ENCODE results near the gene FXYD7.
"Not testable (repeated sequence)": the region's sequence is repeated elsewhere in the genome, so short reads cannot be mapped to it uniquely, and the experiment has no call there.

The FXYD7 gene

GRCh38 chr19:35184267-35184666 lies 41.2 kb downstream of the FXYD7 start:
- H3K4me1 ChIP-seq: no peaks in the 10 kb centered on the region
- no peak overlapping the region for H3K4me2 ChIP-seq (ENCODE audit: low read length)
- no peaks in the 10 kb centered on the region for H3K9me3 ChIP-seq (ENCODE audit: control insufficient read depth, low read length)
- TF ChIP-seq CTCF (IDR thresholded peaks at IDR 0.05): no peak
- H3K79me2 ChIP-seq: no peaks in the 10 kb centered on the region
- no peaks in the 10 kb centered on the region for H3K36me3 ChIP-seq (ENCODE audit: control insufficient read depth, insufficient read depth, low read length)
- H3K9ac ChIP-seq: no peak overlapping the region
- no peak overlapping the region for H2AFZ ChIP-seq
- H3K4me3 ChIP-seq (ENCODE audit: low read depth, low read length): no peak overlapping the region
- H3K27me3 ChIP-seq (ENCODE audit: control insufficient read depth, insufficient read depth, low read length): no peaks in the 10 kb centered on the region
- no peak overlapping the region for H3K27ac ChIP-seq

- Histone ChIP-seq H3K27me3 (ENCODE audit: control insufficient read depth, insufficient read depth, low read length) (no peaks in the 10 kb centered on the region), H3K79me2 (no peaks in the 10 kb centered on the region), H3K9ac (no peak overlapping the region), H3K9me3 (ENCODE audit: control insufficient read depth, low read length) (no peaks in the 10 kb centered on the region), H3K27ac (no peak overlapping the region), H3K36me3 (ENCODE audit: control insufficient read depth, insufficient read depth, low read length) (no peaks in the 10 kb centered on the region), H2AFZ (no peak overlapping the region), H3K4me3 (ENCODE audit: low read depth, low read length) (no peak overlapping the region), H3K4me2 (ENCODE audit: low read length) (no peak overlapping the region), H3K4me1 (no peaks in the 10 kb centered on the region)
- no peak for TF ChIP-seq CTCF (IDR thresholded peaks at IDR 0.05)
Measured at GRCh38 chr19:35184884-35185283, 41.8 kb downstream of the FXYD7 start.

GRCh38 chr19:35194012-35194984 lies 51.2 kb downstream of the FXYD7 start:
- no peaks in the 10 kb centered on the region for H3K4me1 ChIP-seq
- H3K27me3 ChIP-seq (ENCODE audit: control insufficient read depth, insufficient read depth, low read length): no peaks in the 10 kb centered on the region
- H3K9me3 ChIP-seq (ENCODE audit: control insufficient read depth, low read length): no peaks in the 10 kb centered on the region
- no peak for TF ChIP-seq CTCF (IDR thresholded peaks at IDR 0.05)
- no peak overlapping the region for H3K4me2 ChIP-seq (ENCODE audit: low read length)
- no peaks in the 10 kb centered on the region for H3K36me3 ChIP-seq (ENCODE audit: control insufficient read depth, insufficient read depth, low read length)
- H3K27ac ChIP-seq: no peak overlapping the region
- H3K9ac ChIP-seq: no peak overlapping the region
- H3K79me2 ChIP-seq: no peaks in the 10 kb centered on the region
- no peak overlapping the region for H2AFZ ChIP-seq
- H3K4me3 ChIP-seq (ENCODE audit: low read depth, low read length): no peak overlapping the region

GRCh38 chr19:35195830-35196229 lies 52.8 kb downstream of the FXYD7 start:
- no peaks in the 10 kb centered on the region for H3K27me3 ChIP-seq (ENCODE audit: control insufficient read depth, insufficient read depth, low read length)
- H3K4me3 ChIP-seq (ENCODE audit: low read depth, low read length): no peak overlapping the region
- H3K9ac ChIP-seq: no peak overlapping the region
- H3K79me2 ChIP-seq: no peaks in the 10 kb centered on the region
- H3K4me1 ChIP-seq: no peaks in the 10 kb centered on the region
- H3K36me3 ChIP-seq (ENCODE audit: control insufficient read depth, insufficient read depth, low read length): no peaks in the 10 kb centered on the region
- no peaks in the 10 kb centered on the region for H3K9me3 ChIP-seq (ENCODE audit: control insufficient read depth, low read length)
- no peak overlapping the region for H3K4me2 ChIP-seq (ENCODE audit: low read length)
- no peak overlapping the region for H3K27ac ChIP-seq
- no peak overlapping the region for H2AFZ ChIP-seq
- TF ChIP-seq CTCF (IDR thresholded peaks at IDR 0.05): no peak

GRCh38 chr19:35196861-35197260 lies 53.8 kb downstream of the FXYD7 start:
- H2AFZ ChIP-seq; H3K4me1 ChIP-seq; H3K4me2 ChIP-seq (ENCODE audit: low read length); H3K36me3 ChIP-seq (ENCODE audit: control insufficient read depth, insufficient read depth, low read length); H3K27ac ChIP-seq; H3K9ac ChIP-seq; H3K4me3 ChIP-seq (ENCODE audit: low read depth, low read length); H3K79me2 ChIP-seq; H3K27me3 ChIP-seq (ENCODE audit: control insufficient read depth, insufficient read depth, low read length); H3K9me3 ChIP-seq (ENCODE audit: control insufficient read depth, low read length): not testable (repeated sequence)

All from parathyroid adenoma (tissue), 2 donors.